ENCODE results near the gene GLDN.

The GLDN gene

DNA sequence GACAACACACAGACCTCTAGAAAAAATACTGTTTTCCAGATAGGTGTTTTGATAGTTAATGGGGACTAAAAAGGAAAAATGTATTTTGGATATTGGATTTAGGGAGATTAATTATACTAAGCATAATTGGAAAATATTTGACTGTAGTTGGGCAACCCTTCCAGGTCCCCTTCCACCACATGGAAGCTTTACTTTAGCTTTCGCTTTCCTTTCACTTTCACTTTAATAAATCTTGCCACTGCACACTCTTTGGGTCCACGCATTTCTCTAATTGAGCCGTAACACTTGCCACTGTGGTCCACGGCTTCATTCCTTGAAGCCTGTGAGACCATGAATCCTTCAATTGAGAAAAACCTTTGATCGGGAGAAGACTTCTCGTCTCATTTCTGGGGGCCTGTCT, 15.5 kb downstream of the GLDN start:
- TF ChIP-seq ZFX (IDR thresholded peaks at IDR 0.05), result no peak
- TF ChIP-seq, protein P1, sequence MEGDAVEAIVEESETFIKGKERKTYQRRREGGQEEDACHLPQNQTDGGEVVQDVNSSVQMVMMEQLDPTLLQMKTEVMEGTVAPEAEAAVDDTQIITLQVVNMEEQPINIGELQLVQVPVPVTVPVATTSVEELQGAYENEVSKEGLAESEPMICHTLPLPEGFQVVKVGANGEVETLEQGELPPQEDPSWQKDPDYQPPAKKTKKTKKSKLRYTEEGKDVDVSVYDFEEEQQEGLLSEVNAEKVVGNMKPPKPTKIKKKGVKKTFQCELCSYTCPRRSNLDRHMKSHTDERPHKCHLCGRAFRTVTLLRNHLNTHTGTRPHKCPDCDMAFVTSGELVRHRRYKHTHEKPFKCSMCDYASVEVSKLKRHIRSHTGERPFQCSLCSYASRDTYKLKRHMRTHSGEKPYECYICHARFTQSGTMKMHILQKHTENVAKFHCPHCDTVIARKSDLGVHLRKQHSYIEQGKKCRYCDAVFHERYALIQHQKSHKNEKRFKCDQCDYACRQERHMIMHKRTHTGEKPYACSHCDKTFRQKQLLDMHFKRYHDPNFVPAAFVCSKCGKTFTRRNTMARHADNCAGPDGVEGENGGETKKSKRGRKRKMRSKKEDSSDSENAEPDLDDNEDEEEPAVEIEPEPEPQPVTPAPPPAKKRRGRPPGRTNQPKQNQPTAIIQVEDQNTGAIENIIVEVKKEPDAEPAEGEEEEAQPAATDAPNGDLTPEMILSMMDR (conservative IDR thresholded peaks at IDR 0.05), result no peak
- H3K27ac ChIP-seq, result no peak overlapping the region

DNA sequence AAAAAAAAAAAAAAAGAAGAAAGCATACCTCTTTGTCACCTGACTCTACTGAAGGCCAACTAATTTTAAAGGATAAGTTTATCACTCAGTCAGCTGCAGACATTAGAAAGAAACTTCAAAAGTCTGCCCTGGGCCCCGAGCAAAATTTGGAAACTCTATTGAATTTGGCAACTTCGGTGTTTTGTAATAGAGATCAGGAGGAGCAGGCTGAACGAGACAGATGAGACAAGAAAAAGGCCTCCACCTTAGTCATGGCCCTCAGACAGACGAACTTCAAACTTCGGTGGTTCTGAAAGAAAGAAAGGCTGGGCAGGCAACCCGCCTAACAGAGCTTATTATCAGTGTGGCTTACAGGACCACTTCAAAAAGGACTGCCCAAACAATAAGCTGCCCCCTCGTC, 18.5 kb downstream of the GLDN start:
- H3K27ac ChIP-seq, result no peak overlapping the region
- no peak for TF ChIP-seq ZFX (IDR thresholded peaks at IDR 0.05)
- TF ChIP-seq, protein P1 (conservative IDR thresholded peaks at IDR 0.05), result no peak

DNA sequence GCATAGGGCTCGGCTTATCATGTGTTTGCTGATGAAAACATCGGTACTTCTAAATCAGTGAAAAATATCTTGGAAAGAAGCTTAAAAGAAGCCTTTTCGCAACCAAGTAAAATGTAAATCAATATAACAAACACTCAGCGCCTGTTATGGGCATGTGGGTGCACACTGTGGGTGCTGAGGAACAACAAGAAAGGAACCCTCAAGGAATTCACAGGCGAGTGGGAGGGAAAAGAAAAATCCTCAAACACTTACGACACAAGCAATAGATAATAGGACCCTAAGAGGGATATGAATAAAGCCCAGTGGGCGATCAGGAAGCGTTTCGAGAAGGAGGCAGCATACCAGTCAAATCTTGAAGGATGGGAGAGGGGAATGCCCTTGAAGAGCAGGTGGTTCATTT, 21.9 kb downstream of the GLDN start:
- no peak overlapping the region for H3K27ac ChIP-seq
- TF ChIP-seq, protein P1 (conservative IDR thresholded peaks at IDR 0.05), result no peak
- no peak for TF ChIP-seq ZFX (IDR thresholded peaks at IDR 0.05)

DNA sequence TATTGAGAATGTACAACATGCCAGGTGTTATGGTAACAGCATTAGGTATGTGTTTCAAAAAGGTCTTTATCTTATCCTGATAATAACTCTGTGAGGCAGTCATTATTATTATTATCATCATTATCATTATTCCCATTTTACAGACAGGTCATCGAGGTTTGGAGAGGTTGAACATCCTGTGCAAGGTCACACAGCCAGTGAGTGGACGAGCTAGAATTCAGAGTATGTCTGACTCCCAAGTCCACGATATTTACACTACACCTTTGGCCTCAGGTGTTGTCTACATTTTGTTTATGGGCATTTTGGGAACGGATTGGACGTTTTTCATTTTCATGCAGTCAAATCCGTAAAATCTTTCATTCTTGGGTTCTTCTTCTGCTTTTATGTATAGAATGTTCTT, 24.0 kb downstream of the GLDN start:
- no peak overlapping the region for H3K27ac ChIP-seq
- TF ChIP-seq, protein P1 (conservative IDR thresholded peaks at IDR 0.05), result no peak
- no peak for TF ChIP-seq ZFX (IDR thresholded peaks at IDR 0.05)

DNA sequence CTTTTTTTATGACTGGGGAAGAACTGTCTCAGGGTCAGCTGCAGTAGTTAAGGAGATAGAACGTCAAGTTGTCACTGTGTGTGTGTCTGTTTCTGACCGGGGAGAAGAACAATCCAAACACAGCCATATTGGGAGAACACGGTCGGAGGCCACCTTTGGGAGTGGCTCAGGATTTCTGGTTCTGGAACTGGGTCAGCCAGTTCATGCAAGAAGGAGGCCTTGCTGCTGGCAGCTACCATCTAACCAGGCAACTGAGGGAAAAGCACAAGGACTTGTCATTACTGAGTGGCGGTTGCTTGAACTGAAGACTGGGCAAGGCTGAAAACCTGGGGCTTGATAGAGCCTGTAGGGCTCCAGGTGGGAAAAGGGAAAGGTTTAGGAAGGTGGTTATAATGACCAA, 24.6 kb downstream of the GLDN start:
- no peak for TF ChIP-seq ZFX (IDR thresholded peaks at IDR 0.05)
- TF ChIP-seq, protein P1 (conservative IDR thresholded peaks at IDR 0.05), result no peak
- H3K27ac ChIP-seq, result peak overlapping the region; percentile 65; the same call in 1 of the 2 replicates

DNA sequence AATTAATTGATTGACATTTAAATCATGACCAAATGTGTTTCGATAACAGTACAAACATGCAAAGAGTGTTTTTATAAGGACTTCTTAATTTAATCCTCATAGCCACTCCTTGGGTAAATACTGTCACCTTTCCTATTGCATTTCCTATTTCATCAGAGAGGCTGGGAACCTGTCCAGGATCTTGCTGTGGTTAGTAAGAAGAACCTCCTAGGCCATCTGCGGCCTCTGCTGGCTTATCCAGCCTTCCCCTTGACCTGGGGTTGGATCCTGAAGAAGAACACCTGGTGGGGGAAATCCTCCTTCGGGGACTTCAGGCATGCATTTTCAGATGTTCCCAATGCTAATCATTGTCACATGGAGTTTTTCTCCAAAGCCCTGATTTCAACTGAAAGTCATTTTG, 25.5 kb downstream of the GLDN start:
- H3K27ac ChIP-seq, result peak overlapping the region; percentile 65
- no peak for TF ChIP-seq ZFX (IDR thresholded peaks at IDR 0.05)
- TF ChIP-seq, protein P1 (conservative IDR thresholded peaks at IDR 0.05), result peak; percentile 30

DNA sequence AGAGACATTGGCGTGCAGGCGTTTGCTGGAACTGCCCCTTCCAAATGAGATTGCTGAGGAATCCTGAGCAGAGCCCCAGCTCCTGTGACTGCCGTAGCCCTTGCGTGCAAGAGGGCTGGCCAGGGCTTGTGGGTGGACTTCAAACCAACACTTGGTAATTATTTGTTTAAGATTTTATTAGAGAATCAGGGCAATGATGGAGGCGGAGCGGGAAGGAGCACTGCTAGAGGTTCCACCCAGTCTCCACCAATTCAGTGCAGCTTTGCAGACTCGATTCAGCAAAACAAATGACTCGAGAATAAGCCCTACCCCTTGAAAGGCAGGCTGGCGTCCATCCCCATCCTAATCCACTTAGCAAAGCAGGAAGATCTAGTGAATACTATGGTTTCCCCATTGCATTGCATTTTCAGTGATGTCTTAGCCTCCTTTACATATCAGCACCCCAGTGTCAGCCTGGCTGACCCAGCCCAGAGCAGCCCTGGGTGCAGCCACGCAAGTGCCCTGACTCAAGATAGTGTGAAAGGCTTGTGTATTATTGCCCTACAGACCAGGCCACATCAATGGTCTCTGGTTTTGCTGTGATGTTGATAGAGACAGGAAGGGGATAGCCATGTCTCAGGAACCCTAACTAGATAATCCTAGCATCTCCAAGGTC, 26.0 kb downstream of the GLDN start:
- TF ChIP-seq, protein P1 (conservative IDR thresholded peaks at IDR 0.05), result no peak
- TF ChIP-seq ZFX (IDR thresholded peaks at IDR 0.05), result no peak
- peak overlapping the region; percentile 65 for H3K27ac ChIP-seq
